Endothelial cell of umbilical vein (primary cell): ENCODE measurements around the gene RBM39. TPM values are rescaled to one million over a fixed set of nuclear protein-coding genes. Genes with fewer than 3 reads are reported as not detected.

Experiments
- BruUV-seq: library from RNA; stranded (reverse); fragments of 400-500 nt; replicated peaks from 2 replicates; lab custom pipeline; 2021; lab: Mats Ljungman, UMichigan
- CTCF ChIA-PET: fragments of 300-600, 350-600 bp; sonication (Branson Sonifier 250); formaldehyde crosslinking; loops from one replicate; lab custom pipeline; 2021; ENCODE audit warnings: antibody characterized with exemption, inconsistent platforms; lab: Charles Lee
- POLR2A ChIA-PET: fragments of 300-600, 350-600 bp; sonication (Branson Sonifier 250); formaldehyde crosslinking; loops from one replicate; lab custom pipeline; 2021; ENCODE audit warnings: antibody characterized with exemption, inconsistent platforms; lab: Charles Lee
- DNase-seq: peaks from one replicate; pipeline ENCODE4 v3.0.0-alpha.2; 2011; ENCODE audit warnings: low read depth, low spot score
- FAIRE-seq: peaks from 2 replicates; lab custom pipeline; 2011; peaks lifted over from hg19 to GRCh38; lab: Jason Lieb, UNC
- H2AFZ ChIP-seq: 2 replicates; pipeline ENCODE4 v1.6.0; 2012; ENCODE audit warnings: low read depth, low read length, control low read depth, inconsistent platforms
- H3K27ac ChIP-seq: 2 replicates; pipeline ENCODE4 v1.5.1; 2011; ENCODE audit warnings: low read depth, mild to moderate bottlenecking, control low read depth, low read length, moderate library complexity; ENCODE audit not compliant: insufficient read depth
- H3K27me3 ChIP-seq, 2 experiments: 2 replicates each; pipeline versions ENCODE4 v1.6.0 to v1.6.1; 2011; ENCODE audit warnings: low read length in 2 of 2, mixed read lengths in 1 of 2; ENCODE audit not compliant: control insufficient read depth in 2 of 2, insufficient read depth in 2 of 2
- H3K36me3 ChIP-seq, 2 experiments: 2 replicates in 1 of 2; 3 replicates in 1 of 2; pipeline ENCODE4 v1.5.1; 2011; ENCODE audit warnings: low read length in 2 of 2, mild to moderate bottlenecking in 1 of 2, moderate library complexity in 1 of 2; ENCODE audit not compliant: control insufficient read depth in 2 of 2, insufficient read depth in 2 of 2; ENCODE audit errors: extremely low read depth in 1 of 2
- H3K4me1 ChIP-seq: 3 replicates; pipeline ENCODE4 v1.5.1; 2011; ENCODE audit warnings: mild to moderate bottlenecking, low read length; ENCODE audit not compliant: control insufficient read depth, insufficient read depth; ENCODE audit errors: extremely low read depth
- H3K4me2 ChIP-seq: 2 replicates; pipeline ENCODE4 v1.6.1; 2011; ENCODE audit warnings: low read length, control low read depth, mixed read lengths; ENCODE audit not compliant: insufficient read depth
- H3K4me3 ChIP-seq, 3 experiments: fragments of 200-600 bp in 1 of 3; sonication (generic), shearing (Covaris generic) in 1 of 3; replicated peaks in 1 of 3; 2 replicates each; pipeline ENCODE4 v1.5.1; 2011 to 2016; ENCODE audit warnings: control low read depth in 3 of 3, low read length in 3 of 3, mild to moderate bottlenecking in 2 of 3, inconsistent platforms in 1 of 3, low read depth in 1 of 3, moderate library complexity in 1 of 3; ENCODE audit not compliant: insufficient read depth in 1 of 3
- H3K79me2 ChIP-seq: 2 replicates; pipeline ENCODE4 v1.6.0; 2012; ENCODE audit warnings: low read length, inconsistent platforms; ENCODE audit not compliant: control insufficient read depth, insufficient read depth
- H3K9ac ChIP-seq: replicated peaks from 2 replicates; pipeline ENCODE3; 2011; ENCODE audit warnings: low read length, control low read depth; ENCODE audit not compliant: insufficient read depth; ENCODE audit errors: extremely low read depth
- H3K9me1 ChIP-seq: replicated peaks from 3 replicates; pipeline ENCODE4 v1.6.0; 2011; ENCODE audit warnings: mild to moderate bottlenecking, low read length; ENCODE audit not compliant: control insufficient read depth, insufficient read depth; ENCODE audit errors: extremely low read depth
- H3K9me3 ChIP-seq: replicated peaks from 2 replicates; pipeline ENCODE4 v1.5.1; 2012; ENCODE audit warnings: low read length, inconsistent platforms; ENCODE audit not compliant: control insufficient read depth, insufficient read depth
- H4K20me1 ChIP-seq: replicated peaks from 2 replicates; pipeline ENCODE3; 2011; ENCODE audit warnings: mild to moderate bottlenecking, low read length; ENCODE audit not compliant: control insufficient read depth, insufficient read depth; ENCODE audit errors: extremely low read depth
- EZH2 ChIP-seq: IDR thresholded peaks from 2 replicates; pipeline ENCODE4 v1.6.1; 2012; ENCODE audit warnings: borderline replicate concordance, low read depth, mild to moderate bottlenecking, moderate library complexity, low read length, inconsistent platforms; ENCODE audit not compliant: severe bottlenecking
- GATA2 ChIP-seq: IDR thresholded peaks from 2 replicates; pipeline ENCODE4 v1.7.0; 2011; ENCODE audit warnings: low read depth, mild to moderate bottlenecking, moderate library complexity, mixed read lengths, low read length; ENCODE audit not compliant: insufficient read length, insufficient read depth
- JUN ChIP-seq: IDR thresholded peaks from 2 replicates; pipeline ENCODE4 v1.6.1; 2011; ENCODE audit warnings: borderline replicate concordance, low read depth; ENCODE audit not compliant: insufficient read length, insufficient read depth
- MYC ChIP-seq: IDR thresholded peaks from one replicate; pipeline ENCODE4 v1.6.1; 2011; ENCODE audit warnings: mild to moderate bottlenecking, low read depth, low read length
- POLR2A ChIP-seq: IDR thresholded peaks from 2 replicates; pipeline ENCODE4 v1.6.1; 2012; ENCODE audit warnings: low read depth, mild to moderate bottlenecking, control low read depth, low read length
- dilution Hi-C: fragments of 300-500 bp; cut with MboI; formaldehyde crosslinking; loops from one replicate; pipeline ENCODE4 v1.15.0; 2019; ENCODE audit warnings: low sequenced_read_pairs; ENCODE audit not compliant: extremely low pct_ligation_motif_present
- intact Hi-C: fragments of 100-400 bp; cut with micrococcal nuclease; formaldehyde crosslinking; loops from one replicate; pipeline ENCODE4 v1.10.0; 2022
- polyA plus RNA-seq, 4 experiments: library from polyadenylated mRNA; depleted of rRNA in 3 of 4; stranded (reverse) in 3 of 4; unstranded in 1 of 4; fragments of >200 nt; gene quantifications; 2 replicates each; pipeline versions ENCODE4 v1.2.1 to v1.2.3, GENCODE V29; 2011 to 2012; ENCODE audit warnings: missing spikeins in 1 of 4
- total RNA-seq: library from RNA; stranded (reverse); gene quantifications from 2 replicates; pipeline ENCODE4 v1.2.3, GENCODE V29; 2021
- TF ChIP-seq, protein P1 (sequence below), 2 donors: IDR thresholded peaks; 1 replicate in 1 of 2; 2 replicates in 1 of 2; pipeline ENCODE4 v1.5.1; 2011; ENCODE audit warnings: low read length in 2 of 2, mild to moderate bottlenecking in 2 of 2, moderate library complexity in 2 of 2, control low read depth in 1 of 2, inconsistent platforms in 1 of 2, low read depth in 1 of 2; ENCODE audit not compliant: insufficient read depth in 1 of 2; ENCODE audit errors: extremely low read depth in 1 of 2
- TF ChIP-seq, protein P2 (sequence below): IDR thresholded peaks from 2 replicates; pipeline ENCODE4 v1.6.1; 2011; ENCODE audit not compliant: insufficient read depth, insufficient read length

Gene RBM39
- total and polyA plus RNA-seq, 2 donors (not counting 3 experiments of a cell fraction or from before 2014, with no cell fraction given), result 106 to 309 TPM

DNA sequence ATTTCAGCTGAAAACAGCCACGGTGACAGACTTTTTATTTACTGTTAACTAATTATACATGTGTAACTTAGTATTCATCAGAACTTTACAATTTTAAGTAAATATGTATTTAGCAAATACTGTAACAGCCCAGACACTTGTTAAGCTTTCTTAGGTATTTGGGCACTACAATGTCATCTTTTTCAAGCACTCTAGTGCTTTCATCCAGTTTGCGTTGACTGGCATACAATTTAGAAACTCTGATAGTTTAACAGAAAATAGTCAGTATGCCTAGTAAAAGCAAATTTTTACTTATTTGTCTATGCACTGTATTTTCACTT, 10.6 kb downstream of the RBM39 start:
- Histone ChIP-seq H3K27me3 (no peaks in the 10 kb centered on the region), H3K9me3 (no peaks in the 10 kb centered on the region), H3K4me1 (peaks cover 12% of the 10 kb centered on the region), H3K36me3 (peaks cover 38 to 62% of the 10 kb centered on the region in 2 experiments), H3K9ac (no peak overlapping the region), H3K4me3 (no peak overlapping the region), H3K4me2 (peak overlapping the region; percentile 18), H3K79me2 (peaks cover 89% of the 10 kb centered on the region), H2AFZ (no peak overlapping the region), H4K20me1 (peaks cover 39% of the 10 kb centered on the region), H3K27ac (no peak overlapping the region), H3K9me1 (no peaks in the 10 kb centered on the region)
- no peak for TF ChIP-seq POLR2A
- no peak for TF ChIP-seq MYC
- TF ChIP-seq EZH2, result no peak
- TF ChIP-seq JUN, result no peak
- POLR2A ChIA-PET, result interaction anchor here (0.6 to 3.5 kb wide), 4 partner anchors 8 to 144 kb away, joined by 3 to 22 read pairs (median 6); partner anchors contain the start of gene RBM39
- dilution Hi-C loops (no loop called here), intact Hi-C loops (loop anchor here (5.0 kb wide), 1 partner anchor 41 kb away; the partner anchor contains the start of gene PHF20)
- CTCF ChIA-PET, result interaction anchor here (1.1 to 1.5 kb wide), 3 partner anchors 8 to 23 kb away, joined by 3 to 5 read pairs (median 3); no protein-coding TSS in a partner anchor
- BruUV-seq, result no TSS peak
- DNase-seq (no peak), FAIRE-seq (no peak)

DNA sequence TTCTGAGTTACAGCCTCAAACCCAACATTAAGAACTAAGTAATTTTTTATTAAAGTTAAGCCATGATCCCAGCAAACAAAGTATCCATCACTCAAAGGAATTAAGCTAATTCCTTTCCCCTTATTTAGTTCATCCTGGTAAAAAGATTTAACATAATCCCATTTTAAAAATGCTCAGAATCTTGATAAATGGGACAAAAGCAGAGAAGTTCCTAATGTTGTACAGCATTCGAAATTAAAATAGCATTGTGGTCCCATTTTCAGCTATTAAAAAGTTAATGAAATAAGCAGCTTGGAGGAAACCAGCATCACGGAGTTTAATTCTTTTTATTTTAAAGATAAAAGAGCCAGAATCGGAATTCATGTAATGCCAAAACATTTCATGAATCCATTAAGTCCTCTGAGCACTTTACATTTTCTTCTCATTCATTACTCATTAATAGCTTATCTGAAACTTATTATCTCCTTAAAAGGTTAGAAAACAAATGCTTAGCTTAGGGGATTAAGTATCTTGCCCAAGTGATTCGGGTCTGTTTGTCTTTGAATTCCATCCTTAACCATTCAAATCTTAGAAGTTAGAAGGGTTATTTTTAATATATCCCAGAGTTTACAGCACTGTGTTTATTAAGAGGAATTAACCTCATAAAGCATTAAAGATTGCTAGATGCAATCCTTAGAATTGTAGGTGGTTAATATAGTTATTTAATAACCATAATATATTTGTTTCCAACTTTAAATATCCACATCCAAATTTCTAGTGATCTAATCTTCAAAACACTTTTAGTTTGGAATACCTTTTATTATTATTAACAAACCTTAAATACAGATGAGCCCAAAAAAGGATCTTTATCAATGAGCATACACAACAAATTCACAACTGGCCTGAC, 11.2 kb downstream of the RBM39 start:
- Histone ChIP-seq H3K4me1 (peaks cover 8% of the 10 kb centered on the region), H3K9me3 (no peaks in the 10 kb centered on the region), H3K4me2 (no peak overlapping the region), H3K36me3 (peaks cover 37 to 58% of the 10 kb centered on the region in 2 experiments), H3K79me2 (peaks cover 88% of the 10 kb centered on the region), H3K4me3 (no peak overlapping the region), H3K9ac (no peak overlapping the region), H3K27ac (no peak overlapping the region), H2AFZ (no peak overlapping the region), H3K9me1 (no peaks in the 10 kb centered on the region), H4K20me1 (peaks cover 35% of the 10 kb centered on the region), H3K27me3 (no peaks in the 10 kb centered on the region)
- TF ChIP-seq POLR2A (no peak), EZH2 (no peak), MYC (no peak), JUN (no peak), GATA2 (no peak)
- TF ChIP-seq, protein P1, sequence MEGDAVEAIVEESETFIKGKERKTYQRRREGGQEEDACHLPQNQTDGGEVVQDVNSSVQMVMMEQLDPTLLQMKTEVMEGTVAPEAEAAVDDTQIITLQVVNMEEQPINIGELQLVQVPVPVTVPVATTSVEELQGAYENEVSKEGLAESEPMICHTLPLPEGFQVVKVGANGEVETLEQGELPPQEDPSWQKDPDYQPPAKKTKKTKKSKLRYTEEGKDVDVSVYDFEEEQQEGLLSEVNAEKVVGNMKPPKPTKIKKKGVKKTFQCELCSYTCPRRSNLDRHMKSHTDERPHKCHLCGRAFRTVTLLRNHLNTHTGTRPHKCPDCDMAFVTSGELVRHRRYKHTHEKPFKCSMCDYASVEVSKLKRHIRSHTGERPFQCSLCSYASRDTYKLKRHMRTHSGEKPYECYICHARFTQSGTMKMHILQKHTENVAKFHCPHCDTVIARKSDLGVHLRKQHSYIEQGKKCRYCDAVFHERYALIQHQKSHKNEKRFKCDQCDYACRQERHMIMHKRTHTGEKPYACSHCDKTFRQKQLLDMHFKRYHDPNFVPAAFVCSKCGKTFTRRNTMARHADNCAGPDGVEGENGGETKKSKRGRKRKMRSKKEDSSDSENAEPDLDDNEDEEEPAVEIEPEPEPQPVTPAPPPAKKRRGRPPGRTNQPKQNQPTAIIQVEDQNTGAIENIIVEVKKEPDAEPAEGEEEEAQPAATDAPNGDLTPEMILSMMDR (IDR thresholded peaks at IDR 0.05; ENCODE audit: extremely low read depth in 1 of 2, insufficient read depth in 1 of 2, low read depth in 1 of 2, low read length in 2 of 2), result no peak
- TF ChIP-seq, protein P2, sequence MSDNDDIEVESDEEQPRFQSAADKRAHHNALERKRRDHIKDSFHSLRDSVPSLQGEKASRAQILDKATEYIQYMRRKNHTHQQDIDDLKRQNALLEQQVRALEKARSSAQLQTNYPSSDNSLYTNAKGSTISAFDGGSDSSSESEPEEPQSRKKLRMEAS, result no peak
- dilution Hi-C loops, result no loop called here
- no TSS peak for BruUV-seq
- DNase-seq (no peak), FAIRE-seq (no peak)
- CTCF ChIA-PET, result interaction anchor here (0.6 to 1.6 kb wide), 7 partner anchors 9 to 289 kb away, joined by 3 to 5 read pairs (median 4); partner anchors contain the start of gene RBM39
- POLR2A ChIA-PET, result interaction anchor here (0.6 to 3.5 kb wide), 5 partner anchors 9 to 171 kb away, joined by 3 to 22 read pairs (median 4); partner anchors contain the start of gene RBM39
- intact Hi-C loops, result loop anchor here (5.0 kb wide), 1 partner anchor 41 kb away; the partner anchor contains the start of gene PHF20
